C4-2B (cell line): ENCODE results near the gene PHACTR4.
"Not testable (repeated sequence)": the region's sequence is repeated elsewhere in the genome, so short reads cannot be mapped to it uniquely, and the experiment has no call there.

Source experiments
- H3K27ac ChIP-seq: fragments of 450-650 bp; 2 replicates; pipeline ENCODE4 v1.5.1; 2017
- ZFX ChIP-seq: fragments of 450-650 bp; IDR thresholded peaks from 2 replicates; pipeline ENCODE4 v1.6.1; 2017
- TF ChIP-seq, protein P1 (sequence below): fragments of 450-650 bp; conservative IDR thresholded peaks from 2 replicates; pipeline ENCODE4 v1.5.1; 2017; ENCODE audit warnings: mild to moderate bottlenecking

The PHACTR4 gene

DNA sequence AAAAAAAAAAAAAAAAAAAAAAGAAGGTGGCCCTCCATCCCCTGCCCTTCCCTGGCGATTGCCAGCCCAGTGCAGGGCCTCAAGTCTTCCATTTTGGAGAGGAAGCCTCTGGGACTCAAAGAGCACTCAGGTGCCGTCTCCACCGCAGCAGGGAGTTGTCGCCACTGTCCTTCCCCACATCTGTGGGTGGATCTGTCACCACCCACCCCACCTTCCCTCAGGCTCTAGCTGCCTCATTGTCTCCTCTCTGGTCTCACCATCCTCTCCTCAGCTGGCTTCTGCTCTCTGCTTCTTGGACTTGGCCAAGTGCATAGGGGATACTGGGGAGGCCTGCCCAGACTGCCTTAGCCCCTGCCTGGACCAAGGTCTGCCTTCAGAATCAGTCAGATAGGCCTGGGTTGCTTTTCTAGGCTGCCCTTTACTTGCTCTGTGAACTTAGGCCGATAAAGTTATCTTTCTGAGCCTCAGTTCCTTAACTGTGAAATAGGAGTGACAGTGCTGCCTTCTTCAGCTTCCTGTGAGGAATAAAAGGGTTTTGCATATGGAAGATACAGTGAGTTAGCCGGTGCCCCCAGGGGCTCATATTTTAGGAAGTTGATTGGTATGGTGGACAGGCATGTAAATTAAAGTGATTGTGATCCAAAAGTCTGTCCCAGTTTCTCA lies 152.1 kb downstream of the PHACTR4 start:
- H3K27ac ChIP-seq = no peak overlapping the region; the same call in 1 of the 2 replicates
- TF ChIP-seq, protein P1, sequence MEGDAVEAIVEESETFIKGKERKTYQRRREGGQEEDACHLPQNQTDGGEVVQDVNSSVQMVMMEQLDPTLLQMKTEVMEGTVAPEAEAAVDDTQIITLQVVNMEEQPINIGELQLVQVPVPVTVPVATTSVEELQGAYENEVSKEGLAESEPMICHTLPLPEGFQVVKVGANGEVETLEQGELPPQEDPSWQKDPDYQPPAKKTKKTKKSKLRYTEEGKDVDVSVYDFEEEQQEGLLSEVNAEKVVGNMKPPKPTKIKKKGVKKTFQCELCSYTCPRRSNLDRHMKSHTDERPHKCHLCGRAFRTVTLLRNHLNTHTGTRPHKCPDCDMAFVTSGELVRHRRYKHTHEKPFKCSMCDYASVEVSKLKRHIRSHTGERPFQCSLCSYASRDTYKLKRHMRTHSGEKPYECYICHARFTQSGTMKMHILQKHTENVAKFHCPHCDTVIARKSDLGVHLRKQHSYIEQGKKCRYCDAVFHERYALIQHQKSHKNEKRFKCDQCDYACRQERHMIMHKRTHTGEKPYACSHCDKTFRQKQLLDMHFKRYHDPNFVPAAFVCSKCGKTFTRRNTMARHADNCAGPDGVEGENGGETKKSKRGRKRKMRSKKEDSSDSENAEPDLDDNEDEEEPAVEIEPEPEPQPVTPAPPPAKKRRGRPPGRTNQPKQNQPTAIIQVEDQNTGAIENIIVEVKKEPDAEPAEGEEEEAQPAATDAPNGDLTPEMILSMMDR = no peak
- TF ChIP-seq ZFX = no peak

DNA sequence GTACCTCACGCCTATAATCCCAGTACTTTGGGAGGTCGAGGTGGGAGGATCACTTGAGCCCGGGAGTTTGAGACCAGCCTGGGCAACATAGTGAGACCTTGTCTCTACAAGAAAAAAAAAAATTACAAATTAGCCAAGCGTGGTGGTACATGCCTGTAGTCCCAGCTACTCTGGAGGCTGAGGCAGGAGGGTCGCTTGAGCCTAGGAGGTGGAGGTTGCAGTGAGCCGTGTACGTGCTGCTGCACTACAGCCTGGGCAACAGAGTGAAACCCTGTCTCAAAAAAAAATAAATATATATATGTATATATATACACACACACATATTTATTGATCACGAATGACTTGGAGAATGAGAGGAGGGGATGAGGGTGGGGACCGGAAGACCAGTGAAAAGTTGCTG lies 153.0 kb downstream of the PHACTR4 start:
- not testable (repeated sequence) for H3K27ac ChIP-seq

DNA sequence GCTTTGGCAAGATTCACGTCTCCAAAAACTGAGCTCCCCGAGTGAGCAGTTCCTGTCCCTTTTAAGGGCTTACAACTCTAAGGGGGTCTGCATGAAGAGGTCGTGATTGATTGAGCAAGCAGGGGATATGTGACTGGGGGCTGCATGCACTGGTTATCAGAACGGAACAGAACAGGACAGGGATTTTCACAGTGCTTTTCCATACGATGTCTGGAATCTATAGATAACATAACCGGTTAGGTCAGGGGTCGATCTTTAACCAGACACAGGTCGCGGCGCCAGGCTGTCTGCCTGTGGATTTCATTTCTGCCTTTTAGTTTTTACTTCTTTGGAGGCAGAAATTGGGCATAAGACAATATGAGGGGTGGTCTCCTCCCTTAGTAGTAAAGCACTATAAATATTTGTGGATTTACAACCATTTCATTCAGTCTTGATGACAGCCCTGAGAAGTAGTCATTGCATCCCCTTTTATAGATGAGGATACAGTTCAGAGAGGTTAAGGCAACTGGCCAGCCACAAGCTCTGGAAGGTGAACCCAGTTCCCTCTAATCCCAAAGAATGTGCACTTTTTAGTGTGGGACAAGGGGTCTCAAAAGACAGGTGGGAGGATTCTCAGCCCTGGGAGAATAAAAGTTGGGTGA lies 155.6 kb downstream of the PHACTR4 start:
- H3K27ac ChIP-seq = peak overlapping the region; percentile 69

DNA sequence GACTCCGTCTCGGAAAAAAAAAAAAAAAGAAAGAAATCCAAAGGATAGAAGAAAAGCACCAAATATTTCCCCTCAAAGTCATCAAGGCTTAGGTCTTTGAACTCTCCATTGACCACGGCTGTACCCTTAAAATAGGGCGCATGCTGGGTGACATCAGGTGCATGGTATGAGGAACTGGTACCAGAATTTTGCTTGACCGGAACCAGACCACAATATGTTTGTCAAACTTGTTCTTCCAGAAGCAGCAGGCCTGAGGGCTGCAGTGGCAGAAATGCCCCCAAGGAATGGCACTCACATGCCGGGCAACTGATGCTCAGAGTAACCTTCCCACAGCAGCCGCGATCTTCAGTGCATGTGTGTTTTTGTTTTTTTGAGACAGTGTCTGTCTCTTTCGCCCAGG lies 157.3 kb downstream of the PHACTR4 start:
- H3K27ac ChIP-seq = peak overlapping the region; percentile 69
- no peak for TF ChIP-seq ZFX
- TF ChIP-seq, protein P1 = no peak

DNA sequence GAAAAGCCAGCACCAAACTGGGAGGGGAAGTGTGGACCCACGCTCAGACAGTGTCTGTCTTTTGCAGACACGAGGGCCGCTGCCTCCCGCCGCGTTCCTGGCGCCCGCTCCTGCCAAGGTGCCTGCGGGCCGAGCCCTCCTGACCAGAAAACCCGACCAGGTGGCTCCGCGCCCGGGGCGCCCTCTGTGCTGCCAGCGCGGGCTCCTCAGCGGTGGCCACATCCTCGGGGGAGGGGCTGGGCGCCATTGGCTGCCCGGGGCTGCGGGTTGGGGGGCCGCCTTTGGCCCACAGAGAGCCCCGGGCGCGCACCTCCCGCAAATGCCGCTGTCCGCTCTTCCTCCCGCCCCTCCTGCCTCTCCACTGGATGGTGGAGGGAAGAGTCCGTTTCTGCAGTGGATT lies 160.9 kb downstream of the PHACTR4 start:
- TF ChIP-seq, protein P1 = no peak
- no peak for TF ChIP-seq ZFX
- no peak overlapping the region for H3K27ac ChIP-seq

DNA sequence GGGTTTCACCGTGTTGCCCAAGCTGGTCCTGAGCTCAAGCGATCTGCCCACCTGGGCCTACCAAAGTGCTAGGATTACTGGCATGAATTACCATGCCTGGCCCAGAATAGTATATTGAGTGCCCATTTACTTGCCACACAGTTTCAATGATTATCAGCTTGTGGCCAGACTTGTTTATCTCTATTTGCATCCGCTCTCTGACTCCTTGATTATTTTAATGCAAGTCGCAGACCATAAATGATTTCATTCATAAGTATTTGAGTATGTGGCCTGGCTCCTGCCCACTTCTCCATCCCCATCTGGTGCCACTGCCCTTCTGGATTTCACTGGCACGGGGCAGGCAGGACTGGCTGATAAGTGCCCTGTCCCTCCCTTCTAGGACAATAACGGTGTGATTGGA lies 165.1 kb downstream of the PHACTR4 start:
- no peak for TF ChIP-seq ZFX
- TF ChIP-seq, protein P1 = no peak
- H3K27ac ChIP-seq = no peak overlapping the region

DNA sequence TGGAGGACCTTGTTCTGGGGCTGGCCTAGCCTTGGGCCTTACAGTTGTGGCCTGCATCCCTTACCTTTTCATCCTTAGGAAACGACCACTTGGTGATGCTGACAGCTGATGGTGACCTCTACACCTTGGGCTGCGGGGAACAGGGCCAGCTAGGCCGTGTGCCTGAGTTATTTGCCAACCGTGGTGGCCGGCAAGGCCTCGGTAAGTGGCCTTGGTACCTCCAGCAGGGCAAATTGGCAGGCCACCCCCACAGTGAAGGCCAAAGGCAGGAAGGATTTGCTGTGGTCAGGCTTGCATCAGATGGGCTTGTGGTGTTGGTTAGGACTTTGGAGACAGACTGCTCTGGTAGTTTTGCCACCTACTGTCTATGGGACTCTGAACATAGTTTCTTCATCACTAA lies 165.6 kb downstream of the PHACTR4 start:
- no peak overlapping the region for H3K27ac ChIP-seq
- TF ChIP-seq, protein P1 = no peak
- no peak for TF ChIP-seq ZFX

DNA sequence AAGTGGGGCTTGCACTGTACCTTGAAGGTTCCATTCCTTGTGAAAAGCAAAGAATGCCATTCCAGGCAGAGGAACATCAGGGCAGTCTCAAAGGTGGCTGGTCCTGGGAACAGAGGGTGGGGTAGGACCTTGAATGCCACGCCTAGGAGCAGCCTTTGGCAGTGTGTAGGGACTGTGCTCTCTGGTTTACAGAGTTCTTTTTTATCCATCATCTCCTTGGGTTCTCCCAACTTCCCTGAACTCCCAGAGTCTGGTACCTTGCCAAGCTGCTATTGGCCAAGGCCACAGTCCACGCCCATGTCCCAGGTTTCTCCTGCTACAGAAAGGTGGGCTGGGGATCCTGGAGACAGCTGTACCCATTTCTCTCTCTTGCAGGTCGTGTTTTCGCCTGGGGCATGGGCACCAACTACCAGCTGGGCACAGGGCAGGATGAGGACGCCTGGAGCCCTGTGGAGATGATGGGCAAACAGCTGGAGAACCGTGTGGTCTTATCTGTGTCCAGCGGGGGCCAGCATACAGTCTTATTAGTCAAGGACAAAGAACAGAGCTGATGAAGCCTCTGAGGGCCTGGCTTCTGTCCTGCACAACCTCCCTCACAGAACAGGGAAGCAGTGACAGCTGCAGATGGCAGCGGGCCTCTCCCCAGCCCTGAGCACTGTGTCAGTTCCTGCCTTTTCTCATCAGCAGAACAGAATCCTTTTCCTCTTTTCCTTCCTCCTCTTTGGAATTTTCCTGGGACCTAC lies 168.1 kb downstream of the PHACTR4 start:
- H3K27ac ChIP-seq = no peak overlapping the region
- no peak for TF ChIP-seq ZFX
- TF ChIP-seq, protein P1 = no peak
